Lower leg skin (tissue), 3 donors: ENCODE results near the gene LRRC15.

Experiments used
- CTCF ChIP-seq, 3 donors: fragments of 450-650 bp; IDR thresholded peaks; one replicate each; pipeline ENCODE4 v1.5.1; 2016; ENCODE audit warnings: antibody characterized with exemption in 3 of 3, mild to moderate bottlenecking in 3 of 3, moderate library complexity in 2 of 3
- POLR2A ChIP-seq, 2 donors: fragments of 450-650 bp; IDR thresholded peaks; one replicate each; pipeline ENCODE4 v1.6.1; 2016 to 2017; ENCODE audit warnings: antibody characterized with exemption in 2 of 2, mild to moderate bottlenecking in 1 of 2, moderate library complexity in 1 of 2

- TF ChIP-seq CTCF (IDR thresholded peaks at IDR 0.05) (no peak), POLR2A (IDR thresholded peaks at IDR 0.05) (no peak)
These were observed 62.5 kb downstream of the LRRC15 start for GRCh38 chr3:194306771-194307640.
